Mononuclear cell (primary cell): ENCODE results near the gene TMA7B. TPM values are rescaled to one million over a fixed set of nuclear protein-coding genes. Genes with fewer than 3 reads are reported as not detected.
"Not testable (repeated sequence)": the region's sequence is repeated elsewhere in the genome, so short reads cannot be mapped to it uniquely, and the experiment has no call there.

ENCODE experiments used
- H3K27me3 ChIP-seq: 2 replicates; pipeline ENCODE4 v1.6.0; 2011; ENCODE audit warnings: low read length, control low read depth; ENCODE audit not compliant: insufficient read depth
- H3K4me1 ChIP-seq: 2 replicates; pipeline ENCODE4 v1.5.1; 2011; ENCODE audit warnings: mild to moderate bottlenecking, low read length, control low read depth; ENCODE audit not compliant: insufficient read depth
- H3K4me3 ChIP-seq: 2 replicates; pipeline ENCODE4 v1.5.1; 2011; ENCODE audit warnings: mild to moderate bottlenecking, low read length, moderate library complexity
- H3K9me3 ChIP-seq: 2 replicates; pipeline ENCODE4 v1.5.1; 2011; ENCODE audit warnings: low read depth, mild to moderate bottlenecking, control low read depth, low read length
- total RNA-seq: library from RNA; depleted of rRNA; stranded (reverse); fragments of >200 nt; gene quantifications from one replicate; pipeline ENCODE4 v1.2.3, GENCODE V29; 2012

The TMA7B gene
- total RNA-seq, 1 donor: 7.9 TPM

DNA sequence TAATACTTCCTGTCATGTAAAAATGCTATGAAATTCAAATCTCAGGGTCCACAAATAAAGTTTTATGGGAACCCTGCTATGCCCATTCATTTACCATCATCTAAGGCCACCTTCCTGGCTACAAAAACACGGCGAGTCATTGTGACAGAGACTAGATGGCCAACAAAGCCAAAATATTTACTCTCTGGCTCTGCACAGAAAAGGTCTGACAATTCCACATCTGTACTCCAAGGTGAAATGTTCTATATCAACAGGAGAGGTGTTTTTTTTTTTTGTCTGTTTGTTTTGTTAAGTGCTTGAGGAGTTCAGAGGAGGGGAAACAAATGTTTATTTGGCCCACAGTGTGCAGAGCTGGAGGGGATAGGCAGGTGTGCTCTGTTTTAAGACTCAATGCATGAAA, 18.6 kb upstream of the TMA7B start:
- Histone ChIP-seq H3K27me3 (no peaks in the 10 kb centered on the region), H3K9me3 (no peaks in the 10 kb centered on the region), H3K4me3 (no peak overlapping the region), H3K4me1 (peaks cover 73% of the 10 kb centered on the region)

DNA sequence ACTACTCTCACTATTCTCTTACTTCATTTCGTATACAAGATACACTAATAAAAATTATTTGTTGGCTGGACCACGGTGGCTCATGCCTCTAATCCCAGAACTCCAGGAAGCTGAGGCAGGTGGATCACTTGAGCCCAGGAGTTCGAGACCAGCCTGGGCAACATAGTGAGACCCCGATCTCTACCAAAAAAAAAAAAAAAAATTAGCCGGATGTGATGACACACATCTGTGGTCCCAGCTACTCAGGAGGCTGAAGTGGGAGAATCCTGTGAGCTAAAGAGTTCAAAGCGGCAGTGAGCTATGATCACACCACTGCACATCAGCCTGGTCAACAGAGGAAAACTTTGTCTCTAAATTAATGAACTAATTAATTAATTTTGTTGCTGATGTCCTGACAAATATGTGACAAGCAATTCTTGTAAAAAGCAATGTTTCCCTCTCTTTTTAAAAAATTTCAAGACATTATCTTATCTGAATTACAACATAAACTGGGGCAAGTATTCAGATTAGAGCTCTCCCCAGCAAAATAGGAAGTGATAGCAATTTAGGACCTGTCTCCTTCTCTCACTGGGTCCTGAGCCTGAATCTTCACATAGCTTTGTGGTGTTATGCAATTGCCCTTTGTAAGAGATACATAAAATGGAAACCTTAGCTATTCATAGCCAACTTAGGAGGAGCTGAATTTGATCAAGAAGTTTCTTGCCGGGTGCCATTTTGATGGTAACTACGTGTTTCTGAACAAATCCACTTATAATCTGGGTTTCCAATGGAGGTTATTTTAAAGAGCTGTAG, 17.6 kb upstream of the TMA7B start:
- Histone ChIP-seq H3K27me3 (no peaks in the 10 kb centered on the region), H3K4me3 (no peak overlapping the region), H3K9me3 (no peaks in the 10 kb centered on the region), H3K4me1 (peaks cover 73% of the 10 kb centered on the region)

DNA sequence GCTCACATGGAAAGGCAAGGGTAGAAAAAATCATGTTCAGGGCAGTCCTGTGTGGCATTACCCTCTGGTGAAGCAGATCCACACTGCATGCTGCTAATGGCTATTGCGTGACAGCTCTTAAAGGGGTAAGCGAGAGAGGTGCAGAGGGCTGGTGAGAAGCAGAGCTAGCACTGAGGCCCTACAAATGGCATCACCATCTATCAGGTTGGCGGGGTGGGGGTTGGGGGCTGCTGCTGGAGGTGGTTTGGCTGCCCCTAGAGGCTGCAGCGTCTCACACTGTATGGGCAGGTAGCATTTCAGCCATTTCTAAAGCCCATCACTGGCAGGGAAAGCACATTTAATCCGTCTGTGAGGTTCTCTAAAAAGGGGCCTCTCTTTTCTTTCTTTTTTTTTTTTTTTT, 16.9 kb upstream of the TMA7B start:
- no peak overlapping the region for H3K4me3 ChIP-seq
- no peaks in the 10 kb centered on the region for H3K27me3 ChIP-seq
- H3K4me1 ChIP-seq: peaks cover 73% of the 10 kb centered on the region
- no peaks in the 10 kb centered on the region for H3K9me3 ChIP-seq

GRCh38 chr22:39943953-39944872, 16.0 kb upstream of the TMA7B start:
- Histone ChIP-seq H3K4me1 (peaks cover 71% of the 10 kb centered on the region), H3K9me3 (no peaks in the 10 kb centered on the region), H3K27me3 (no peaks in the 10 kb centered on the region), H3K4me3 (no peak overlapping the region)

DNA sequence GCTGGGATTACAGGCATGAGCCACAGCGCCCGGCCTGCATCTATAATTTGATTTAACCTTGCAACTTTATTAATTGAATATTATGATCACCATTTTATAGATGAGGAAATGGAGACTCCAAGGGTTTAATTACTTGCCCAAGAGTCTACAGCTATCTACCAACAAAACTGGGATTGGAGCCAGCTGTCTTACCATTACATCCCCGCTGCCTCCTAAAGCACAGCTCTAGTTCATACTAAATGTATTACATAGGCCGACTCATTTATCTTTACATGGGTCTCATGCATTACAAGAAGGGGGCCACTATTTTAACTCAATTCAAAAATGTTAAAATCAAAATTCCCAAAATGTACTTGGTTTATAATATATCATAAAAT, 14.1 kb upstream of the TMA7B start:
- Histone ChIP-seq H3K4me3 (no peak overlapping the region), H3K4me1 (peaks cover 80% of the 10 kb centered on the region), H3K27me3 (no peaks in the 10 kb centered on the region), H3K9me3 (no peaks in the 10 kb centered on the region)

DNA sequence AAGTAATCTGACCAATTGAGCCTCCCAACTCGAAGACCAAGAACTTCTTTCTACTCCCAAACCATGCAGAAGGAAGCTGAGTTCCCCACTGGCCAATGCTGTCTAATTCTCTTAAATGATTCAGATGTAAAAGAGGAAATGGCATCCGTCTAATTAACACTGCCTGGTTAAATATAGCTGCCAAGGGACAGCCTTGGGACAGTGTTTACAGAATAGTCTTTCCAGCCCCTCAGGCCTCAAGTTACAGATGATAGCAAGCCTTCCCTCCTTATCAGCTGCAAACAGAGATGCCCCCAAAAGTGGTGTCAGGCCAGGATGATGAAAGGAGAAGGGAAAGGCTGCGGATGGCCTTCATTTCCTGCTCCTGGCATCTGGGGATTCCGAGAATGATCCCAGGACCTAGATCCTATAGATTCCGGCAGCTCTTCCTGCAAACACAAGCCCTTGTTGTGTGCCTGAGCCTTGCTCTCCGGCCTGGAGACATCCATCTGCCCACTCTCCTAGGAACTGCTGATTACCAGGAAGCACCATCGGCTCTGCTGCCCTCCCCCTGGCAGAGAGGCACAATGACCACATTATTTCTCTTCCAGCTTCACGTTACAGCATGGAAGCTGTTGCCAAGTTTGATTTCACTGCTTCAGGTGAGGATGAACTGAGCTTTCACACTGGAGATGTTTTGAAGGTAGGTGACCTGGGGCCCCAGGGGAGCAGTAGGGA, 13.5 kb upstream of the TMA7B start:
- Histone ChIP-seq H3K4me3 (no peak overlapping the region), H3K9me3 (no peaks in the 10 kb centered on the region), H3K4me1 (peaks cover 84% of the 10 kb centered on the region), H3K27me3 (no peaks in the 10 kb centered on the region)

- H3K27me3 ChIP-seq: no peaks in the 10 kb centered on the region
- H3K4me1 ChIP-seq: peaks cover 86% of the 10 kb centered on the region
- no peaks in the 10 kb centered on the region for H3K9me3 ChIP-seq
- H3K4me3 ChIP-seq: no peak overlapping the region
These were observed 12.7 kb upstream of the TMA7B start for GRCh38 chr22:39947220-39948216.

GRCh38 chr22:39949964-39950737, 10.0 kb upstream of the TMA7B start:
- peaks cover 85% of the 10 kb centered on the region for H3K4me1 ChIP-seq
- no peaks in the 10 kb centered on the region for H3K9me3 ChIP-seq
- no peak overlapping the region for H3K4me3 ChIP-seq
- H3K27me3 ChIP-seq: no peaks in the 10 kb centered on the region

DNA sequence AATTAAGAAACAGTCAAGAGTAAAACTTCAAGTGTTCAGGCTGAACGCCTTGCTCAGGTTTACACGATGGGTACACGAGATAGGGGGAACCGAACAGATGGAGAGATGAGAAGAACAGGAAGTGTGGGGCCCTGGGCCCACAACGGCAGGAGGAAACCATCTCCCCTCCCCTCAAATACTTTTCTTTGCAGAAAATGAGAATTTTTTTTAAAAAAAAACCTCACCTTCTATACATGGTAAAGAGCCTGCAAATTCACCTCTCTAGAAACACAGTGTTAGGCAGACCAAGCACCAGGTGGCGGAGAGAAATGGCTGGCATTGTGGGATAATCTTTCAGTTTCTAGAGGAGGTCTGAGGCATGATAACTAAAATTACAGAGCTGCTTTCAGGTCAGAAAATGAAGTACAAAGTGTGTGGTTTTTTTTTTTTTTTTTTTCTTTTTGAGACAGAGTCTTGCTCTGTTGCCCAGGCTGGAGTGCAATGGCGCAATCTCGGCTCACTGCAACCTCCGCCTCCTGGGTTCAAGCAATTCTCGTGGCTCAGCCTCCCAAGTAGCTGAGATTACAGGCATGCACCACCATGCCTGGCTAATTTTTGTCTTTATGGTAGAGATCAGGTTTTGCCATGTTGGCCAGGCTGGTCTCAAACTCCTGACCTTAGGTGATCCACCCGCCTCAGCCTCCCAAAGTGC, 8.4 kb upstream of the TMA7B start:
- H3K9me3 ChIP-seq, H3K4me3 ChIP-seq, H3K27me3 ChIP-seq: not testable (repeated sequence)
- peaks cover 86% of the 10 kb centered on the region for H3K4me1 ChIP-seq

DNA sequence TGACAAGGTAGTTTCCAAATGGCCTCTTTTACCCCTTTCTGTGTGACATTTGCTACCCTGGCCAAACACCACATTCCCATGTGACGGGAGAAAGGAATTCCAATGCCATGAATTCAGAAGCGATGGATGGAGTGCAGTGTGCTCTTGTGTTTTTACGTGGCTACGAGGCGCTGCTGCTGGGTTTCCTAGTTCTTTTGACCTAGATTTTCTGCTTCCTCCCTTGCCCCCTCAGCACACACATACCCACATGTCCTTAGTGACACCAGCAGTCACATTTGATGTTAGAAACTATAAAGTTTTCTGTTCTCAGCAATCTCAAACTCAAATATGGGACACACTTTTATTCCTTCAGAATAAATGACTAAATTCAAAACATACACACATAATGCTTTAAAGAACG, 7.8 kb upstream of the TMA7B start:
- Histone ChIP-seq H3K4me3 (no peak overlapping the region), H3K9me3 (no peaks in the 10 kb centered on the region), H3K27me3 (no peaks in the 10 kb centered on the region), H3K4me1 (peaks cover 86% of the 10 kb centered on the region)

- no peaks in the 10 kb centered on the region for H3K27me3 ChIP-seq
- H3K4me1 ChIP-seq: peaks cover 86% of the 10 kb centered on the region
- H3K9me3 ChIP-seq: no peaks in the 10 kb centered on the region
- H3K4me3 ChIP-seq: no peak overlapping the region
These were observed 7.1 kb upstream of the TMA7B start for GRCh38 chr22:39953101-39953500.

- H3K4me3 ChIP-seq: no peak overlapping the region
- H3K4me1 ChIP-seq: peaks cover 90% of the 10 kb centered on the region
- H3K27me3 ChIP-seq: no peaks in the 10 kb centered on the region
- no peaks in the 10 kb centered on the region for H3K9me3 ChIP-seq
These were observed 5.6 kb upstream of the TMA7B start for GRCh38 chr22:39954584-39955055.

DNA sequence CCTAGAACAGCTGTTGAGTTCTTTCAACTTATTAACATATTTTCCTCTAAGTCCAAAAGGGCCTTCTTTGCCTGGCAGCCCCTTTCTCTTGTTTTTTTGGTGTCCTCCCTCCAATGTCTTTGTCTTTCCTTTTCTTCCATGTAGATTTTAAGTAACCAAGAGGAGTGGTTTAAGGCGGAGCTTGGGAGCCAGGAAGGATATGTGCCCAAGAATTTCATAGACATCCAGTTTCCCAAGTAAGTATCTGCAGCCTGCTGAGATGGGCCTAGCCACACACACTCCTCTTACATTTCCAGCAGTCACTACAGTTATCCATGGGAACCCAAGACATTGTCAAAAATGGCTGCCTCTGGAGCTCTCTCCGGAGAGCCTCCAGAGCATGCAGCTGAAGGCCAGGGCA, 4.5 kb upstream of the TMA7B start:
- Histone ChIP-seq H3K4me3 (no peak overlapping the region), H3K4me1 (peaks cover 90% of the 10 kb centered on the region), H3K27me3 (no peaks in the 10 kb centered on the region), H3K9me3 (no peaks in the 10 kb centered on the region)
